Smooth muscle cell (in vitro differentiated cells): ENCODE data around the gene NSF. TPM values are rescaled to one million over a fixed set of nuclear protein-coding genes. Genes with fewer than 3 reads are reported as not detected.

Source experiments
- DNase-seq: peaks from one replicate; lab custom pipeline; 2025; ENCODE audit not compliant: unreplicated experiment; lab: John Stamatoyannopoulos, UW
- H2AFZ ChIP-seq: fragments of 200-600 bp; sonication (generic); 2 replicates; pipeline ENCODE4 v1.6.0; 2016; ENCODE audit warnings: antibody characterized with exemption, low read depth, mild to moderate bottlenecking
- H3F3A ChIP-seq: fragments of 200-600 bp; sonication (generic); 2 replicates; pipeline ENCODE4 v1.6.0; 2017; ENCODE audit warnings: antibody characterized with exemption, low read depth
- H3K27ac ChIP-seq: fragments of 200-600 bp; sonication (generic); 2 replicates; pipeline ENCODE4 v1.5.1; 2016; ENCODE audit warnings: low read depth, mild to moderate bottlenecking
- H3K27me3 ChIP-seq: fragments of 200-600 bp; sonication (generic); 2 replicates; pipeline ENCODE4 v1.6.1; 2016; ENCODE audit warnings: low read depth, mild to moderate bottlenecking
- H3K36me3 ChIP-seq: fragments of 200-600 bp; sonication (generic); 2 replicates; pipeline ENCODE4 v1.5.1; 2016; ENCODE audit warnings: low read depth
- H3K4me1 ChIP-seq: fragments of 200-600 bp; sonication (generic); 2 replicates; pipeline ENCODE4 v1.5.1; 2016; ENCODE audit warnings: low read depth
- H3K4me2 ChIP-seq: fragments of 200-600 bp; sonication (generic); 2 replicates; pipeline ENCODE4 v1.6.0; 2016; ENCODE audit warnings: mild to moderate bottlenecking
- H3K4me3 ChIP-seq: fragments of 200-600 bp; sonication (generic); 2 replicates; pipeline ENCODE4 v1.5.1; 2016; ENCODE audit warnings: mild to moderate bottlenecking
- H3K79me2 ChIP-seq: fragments of 200-600 bp; sonication (generic); 2 replicates; pipeline ENCODE4 v1.6.0; 2016; ENCODE audit warnings: low read depth, mild to moderate bottlenecking
- H3K9ac ChIP-seq: fragments of 200-600 bp; sonication (generic); 2 replicates; pipeline ENCODE4 v1.6.0; 2016; ENCODE audit warnings: low read depth
- H3K9me3 ChIP-seq: fragments of 200-600 bp; sonication (generic); replicated peaks from 2 replicates; pipeline ENCODE4 v1.5.1; 2016; ENCODE audit warnings: low read depth
- H4K20me1 ChIP-seq: fragments of 200-600 bp; sonication (generic); 2 replicates; pipeline ENCODE4 v1.6.0; 2016; ENCODE audit warnings: low read depth
- WGBS: methylation state at CpG from one replicate; pipeline ENCODE4 v1.1.7; 2016; ENCODE audit warnings: low lambda C conversion rate; 5-methylcytosine and 5-hydroxymethylcytosine counted together
- polyA plus RNA-seq: library from polyadenylated mRNA; unstranded; fragments of >200 nt; fragmentation: Nextera tagmentation; extraction: Ambion mirVana; gene quantifications from 2 replicates; pipeline ENCODE4 v1.2.1, GENCODE V29; 2016
- total RNA-seq: library from RNA; depleted of rRNA; stranded (reverse); fragments of >200 nt; gene quantifications from 2 replicates; pipeline ENCODE4 v1.2.3, GENCODE V29; 2014
- TF ChIP-seq, protein P1 (sequence below): fragments of 200-600 bp; sonication (generic); IDR thresholded peaks from 2 replicates; pipeline ENCODE4 v1.5.1; 2017; ENCODE audit warnings: borderline replicate concordance, mild to moderate bottlenecking, antibody characterized with exemption; ENCODE audit not compliant: insufficient read depth, poor library complexity, severe bottlenecking

Gene NSF
- total and polyA plus RNA-seq, 2 experiments from 2014 or later, result 27.7 to 34.0 TPM

DNA sequence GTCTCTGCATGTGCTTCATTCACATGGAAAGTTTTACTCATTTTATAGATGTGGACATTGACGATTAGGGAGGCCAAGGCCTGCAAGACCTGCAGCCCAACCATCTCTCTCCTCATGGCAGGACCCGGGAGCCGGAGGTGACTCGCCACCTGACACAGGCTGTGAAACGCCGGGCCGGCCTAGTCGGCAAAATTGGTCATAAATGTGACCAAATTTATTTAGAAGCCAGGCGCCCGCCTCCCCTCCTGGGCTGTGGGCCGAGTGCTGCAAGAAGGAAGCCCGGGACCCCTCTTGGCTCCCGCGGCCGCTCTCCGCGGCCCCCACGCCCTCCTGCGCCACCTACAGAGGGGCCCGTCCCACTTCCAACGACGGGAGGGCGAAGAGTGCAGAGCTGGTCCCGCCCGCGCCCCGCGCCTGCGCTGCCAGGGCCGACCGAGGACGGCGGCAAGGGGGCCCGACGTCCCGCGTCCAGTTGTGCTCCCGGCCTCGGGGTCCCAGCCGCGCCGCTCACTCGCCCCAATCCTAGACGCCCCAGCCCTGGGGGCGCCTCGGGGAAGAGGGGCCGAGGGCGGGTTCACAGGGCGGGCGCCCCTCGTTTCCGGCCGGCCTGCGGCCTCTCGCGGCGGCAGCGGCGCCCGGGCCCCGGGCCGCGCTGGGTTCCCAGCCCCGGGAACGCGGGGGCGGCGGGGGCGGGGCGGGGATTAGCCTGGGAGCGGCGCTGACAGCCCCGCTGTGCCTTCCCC is 180.5 kb downstream of the NSF start:
- WGBS, result 9% methylated on average over 31 of the region's 73 CpGs
- H3K4me2 ChIP-seq, result peak overlapping the region; percentile 91

DNA sequence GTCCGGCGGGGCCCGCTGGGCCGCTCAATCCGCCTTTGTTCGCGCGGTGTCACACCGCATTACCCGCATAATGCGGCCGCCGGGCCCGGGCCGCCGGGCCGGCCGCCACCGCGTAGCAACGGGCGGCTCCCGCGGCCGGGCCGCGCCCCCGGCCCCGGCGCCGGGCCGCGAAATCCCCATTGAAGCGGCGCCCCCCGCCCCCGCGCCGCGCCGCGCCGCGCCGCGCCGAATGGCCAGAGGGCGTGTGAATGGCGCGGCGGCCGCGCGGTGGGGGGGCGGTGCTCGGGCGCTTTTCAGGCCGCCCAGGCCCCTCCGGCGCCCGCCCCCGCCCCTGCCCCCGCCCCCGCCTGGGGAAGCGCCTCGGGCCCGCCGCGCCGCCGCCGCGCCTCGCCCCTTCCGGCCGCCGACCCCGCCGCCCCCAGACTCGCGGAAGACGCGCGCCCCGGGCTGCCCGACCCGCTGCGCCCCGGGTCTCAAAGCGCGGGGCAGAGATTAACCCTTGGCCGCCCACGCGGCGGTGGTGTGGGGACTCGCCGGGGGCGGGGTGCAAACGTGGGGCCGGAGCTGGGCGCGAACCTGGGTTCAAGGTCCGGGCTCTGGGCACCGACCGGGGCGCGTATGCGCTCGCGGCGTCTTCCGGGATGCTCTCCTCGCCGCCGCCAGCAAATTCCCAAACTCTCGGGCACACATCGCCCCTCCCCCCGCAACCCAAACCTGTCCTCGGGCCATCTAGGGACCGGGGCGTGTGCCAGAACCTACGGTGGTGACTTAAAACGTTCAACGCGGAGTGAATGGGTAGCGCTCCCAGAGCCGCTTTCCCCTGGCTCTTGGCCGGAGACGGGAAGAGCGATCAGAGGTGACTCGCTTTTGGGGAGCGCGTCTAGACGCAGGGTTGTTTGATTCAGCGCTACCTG is 181.3 kb downstream of the NSF start:
- Histone ChIP-seq H3K27me3 (no peaks in the 10 kb centered on the region), H3K9ac (no peak overlapping the region), H3K9me3 (no peaks in the 10 kb centered on the region), H3K4me1 (peaks cover 9% of the 10 kb centered on the region), H4K20me1 (no peaks in the 10 kb centered on the region), H3F3A (peaks cover 12% of the 10 kb centered on the region), H3K4me2 (peak overlapping the region; percentile 91), H3K36me3 (no peaks in the 10 kb centered on the region), H2AFZ (peak overlapping the region; percentile 55), H3K4me3 (peak overlapping the region; percentile 61), H3K27ac (no peak overlapping the region), H3K79me2 (no peaks in the 10 kb centered on the region)
- WGBS, result 4% methylated on average over 48 of the region's 135 CpGs
- TF ChIP-seq, protein P1, sequence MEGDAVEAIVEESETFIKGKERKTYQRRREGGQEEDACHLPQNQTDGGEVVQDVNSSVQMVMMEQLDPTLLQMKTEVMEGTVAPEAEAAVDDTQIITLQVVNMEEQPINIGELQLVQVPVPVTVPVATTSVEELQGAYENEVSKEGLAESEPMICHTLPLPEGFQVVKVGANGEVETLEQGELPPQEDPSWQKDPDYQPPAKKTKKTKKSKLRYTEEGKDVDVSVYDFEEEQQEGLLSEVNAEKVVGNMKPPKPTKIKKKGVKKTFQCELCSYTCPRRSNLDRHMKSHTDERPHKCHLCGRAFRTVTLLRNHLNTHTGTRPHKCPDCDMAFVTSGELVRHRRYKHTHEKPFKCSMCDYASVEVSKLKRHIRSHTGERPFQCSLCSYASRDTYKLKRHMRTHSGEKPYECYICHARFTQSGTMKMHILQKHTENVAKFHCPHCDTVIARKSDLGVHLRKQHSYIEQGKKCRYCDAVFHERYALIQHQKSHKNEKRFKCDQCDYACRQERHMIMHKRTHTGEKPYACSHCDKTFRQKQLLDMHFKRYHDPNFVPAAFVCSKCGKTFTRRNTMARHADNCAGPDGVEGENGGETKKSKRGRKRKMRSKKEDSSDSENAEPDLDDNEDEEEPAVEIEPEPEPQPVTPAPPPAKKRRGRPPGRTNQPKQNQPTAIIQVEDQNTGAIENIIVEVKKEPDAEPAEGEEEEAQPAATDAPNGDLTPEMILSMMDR, result no peak
- no peak for DNase-seq

More for the DNA sequence above, 180.5 kb downstream of the NSF start:
- Histone ChIP-seq H3K36me3 (no peaks in the 10 kb centered on the region), H3K9ac (peak overlapping the region; percentile 71), H3K27me3 (no peaks in the 10 kb centered on the region), H3K9me3 (no peaks in the 10 kb centered on the region), H3K4me3 (peak overlapping the region; percentile 61), H3K79me2 (no peaks in the 10 kb centered on the region), H3F3A (peaks cover 12% of the 10 kb centered on the region), H3K4me1 (peaks cover 9% of the 10 kb centered on the region), H4K20me1 (no peaks in the 10 kb centered on the region), H3K27ac (no peak overlapping the region), H2AFZ (peak overlapping the region; percentile 79)
- no peak for DNase-seq
- TF ChIP-seq, protein P1, result no peak

DNA sequence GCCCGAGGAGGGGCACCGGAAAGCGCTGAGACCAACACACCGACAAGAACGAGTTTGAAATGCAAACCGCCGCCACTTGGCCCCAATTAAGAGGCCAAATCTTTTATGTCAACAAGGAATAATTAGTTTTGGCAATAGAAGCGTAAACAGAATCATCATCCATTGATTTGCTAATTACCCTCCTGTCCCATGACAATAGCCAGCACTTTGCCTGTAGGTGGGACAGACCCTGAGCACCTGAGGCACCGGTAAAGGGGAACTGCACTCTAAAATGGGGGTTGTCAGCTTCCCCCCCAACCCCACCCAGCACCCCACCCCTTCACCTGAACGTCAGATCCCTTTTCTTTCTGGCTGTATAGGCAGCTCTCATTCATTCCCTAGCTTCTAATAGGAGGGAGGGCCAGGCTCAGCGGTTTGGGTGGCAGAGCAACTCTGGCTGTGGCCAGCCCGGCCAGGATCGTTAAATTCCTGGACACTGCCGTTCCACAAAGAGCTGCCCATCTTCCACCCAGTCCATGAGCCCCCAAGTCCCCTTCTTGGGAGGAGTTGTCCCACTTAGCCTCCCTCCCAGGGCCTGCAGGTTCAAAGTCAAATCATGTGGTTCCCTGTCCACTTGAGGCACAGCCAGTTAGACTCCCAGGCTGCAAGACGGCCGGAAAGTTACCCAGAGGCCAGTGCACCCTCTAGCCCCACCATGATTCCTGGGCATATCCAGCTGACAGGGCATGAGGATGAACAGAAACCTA is 182.2 kb downstream of the NSF start:
- Histone ChIP-seq H3K9ac (no peak overlapping the region), H3K4me1 (peaks cover 9% of the 10 kb centered on the region), H3K36me3 (no peaks in the 10 kb centered on the region), H3K9me3 (no peaks in the 10 kb centered on the region), H3K27ac (no peak overlapping the region), H3K27me3 (no peaks in the 10 kb centered on the region), H3K4me2 (peak overlapping the region; percentile 90), H4K20me1 (no peaks in the 10 kb centered on the region), H3F3A (peaks cover 12% of the 10 kb centered on the region), H3K79me2 (no peaks in the 10 kb centered on the region), H3K4me3 (peak overlapping the region; percentile 52), H2AFZ (peak overlapping the region; percentile 55)
- DNase-seq, result no peak
- 23% methylated on average over 16 of the region's 16 CpGs for WGBS
- TF ChIP-seq, protein P1, result no peak
